Hematopoietic multipotent progenitor cell treated with erythropoietin and hydrocortisone succinate and interleukin-3 and kit ligand, for 8 days (in vitro differentiated cells): ENCODE measurements around the gene PPP6R1.

ENCODE experiments used
- DNase-seq: peaks from one replicate; pipeline ENCODE4 v3.0.0-alpha.2; 2015

The PPP6R1 gene

DNA sequence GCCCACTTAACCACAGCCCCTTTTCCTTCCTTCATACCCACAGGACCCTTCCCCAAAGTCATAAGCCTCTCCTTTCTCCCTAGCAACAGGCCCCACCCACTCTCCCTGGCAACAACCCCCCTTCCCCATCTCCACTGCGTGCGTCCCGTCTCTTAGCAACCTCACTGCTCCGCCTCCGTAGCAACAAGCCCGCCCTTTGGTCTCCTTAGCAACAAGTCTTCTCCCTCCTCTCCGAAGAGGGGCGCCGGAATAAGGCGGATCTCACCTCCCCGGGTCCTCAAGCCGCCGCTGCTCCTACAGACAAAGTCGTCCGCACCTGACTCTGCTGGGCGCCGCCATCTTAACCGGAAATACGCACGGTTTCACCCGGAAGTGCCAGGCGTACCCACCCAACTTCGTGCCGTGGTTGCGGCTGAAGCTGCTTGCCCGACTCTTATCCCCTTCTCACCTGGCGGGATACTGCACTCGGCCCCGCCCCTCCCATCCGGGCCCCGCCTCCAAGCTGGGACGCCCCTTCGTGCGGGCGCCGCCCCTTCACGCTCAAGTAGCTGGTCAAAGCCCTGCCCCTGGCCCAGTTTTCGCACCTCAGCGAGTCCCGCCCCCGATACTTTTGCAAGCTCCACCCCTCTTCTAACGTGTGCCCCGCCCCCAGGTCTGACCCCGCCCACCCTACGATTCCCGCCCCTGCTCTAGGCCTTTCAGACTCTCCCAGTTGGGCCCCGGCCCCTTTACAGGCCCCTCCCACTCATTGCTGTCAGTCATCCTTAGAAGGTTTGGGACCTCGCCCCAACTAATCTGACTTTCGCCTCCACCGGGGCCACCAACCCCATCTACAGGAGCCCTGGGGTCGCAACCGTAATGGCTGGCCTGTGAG, 21.2 kb upstream of the PPP6R1 start, which contains the start of gene HSPBP1:
HSPBP1 (minus strand) TSS at position 341 of the 874 bp plus-strand sequence. CDS start 502 bp downstream, outside the sequence.
- peak; percentile 97 for DNase-seq

GRCh38 chr19:55279340-55279739, 20.5 kb upstream of the PPP6R1 start:
- DNase-seq = no peak

DNA sequence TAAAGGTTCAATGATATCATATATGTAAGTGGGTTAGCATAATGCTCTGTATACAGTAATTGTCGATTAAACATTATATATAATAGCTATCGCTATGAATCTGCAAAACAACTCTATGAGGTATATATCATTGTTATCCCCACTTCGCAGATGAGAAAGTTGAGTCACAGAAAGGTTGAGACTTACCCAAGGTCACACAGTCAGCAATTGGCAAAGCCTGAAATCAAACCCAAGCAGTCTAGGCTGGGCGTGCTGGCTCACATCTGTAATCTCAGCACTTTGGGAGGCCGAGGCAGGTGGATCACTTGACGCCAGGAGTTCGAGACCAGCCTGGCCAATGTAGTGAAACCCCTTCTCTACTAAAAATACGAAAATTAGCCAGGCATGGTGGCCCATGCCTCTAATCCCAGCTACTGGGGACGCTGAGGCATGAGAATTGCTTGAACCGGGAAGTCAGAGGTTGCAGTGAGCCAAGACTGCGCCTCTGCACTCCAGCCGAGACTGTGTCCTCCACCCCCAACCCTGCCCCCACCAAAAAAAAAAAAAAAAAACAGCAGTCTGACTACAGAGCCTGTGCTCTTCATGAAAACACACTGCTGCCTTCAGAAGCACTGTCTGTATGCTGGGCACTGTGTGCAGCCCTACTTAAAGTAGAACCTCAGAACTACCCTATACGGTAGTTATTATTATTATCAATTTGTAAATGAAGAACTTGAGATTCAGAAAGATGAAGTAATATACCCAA, 19.7 kb upstream of the PPP6R1 start:
- DNase-seq = no peak

- no peak for DNase-seq
Observed at GRCh38 chr19:55277494-55277893, 18.7 kb upstream of the PPP6R1 start.

DNA sequence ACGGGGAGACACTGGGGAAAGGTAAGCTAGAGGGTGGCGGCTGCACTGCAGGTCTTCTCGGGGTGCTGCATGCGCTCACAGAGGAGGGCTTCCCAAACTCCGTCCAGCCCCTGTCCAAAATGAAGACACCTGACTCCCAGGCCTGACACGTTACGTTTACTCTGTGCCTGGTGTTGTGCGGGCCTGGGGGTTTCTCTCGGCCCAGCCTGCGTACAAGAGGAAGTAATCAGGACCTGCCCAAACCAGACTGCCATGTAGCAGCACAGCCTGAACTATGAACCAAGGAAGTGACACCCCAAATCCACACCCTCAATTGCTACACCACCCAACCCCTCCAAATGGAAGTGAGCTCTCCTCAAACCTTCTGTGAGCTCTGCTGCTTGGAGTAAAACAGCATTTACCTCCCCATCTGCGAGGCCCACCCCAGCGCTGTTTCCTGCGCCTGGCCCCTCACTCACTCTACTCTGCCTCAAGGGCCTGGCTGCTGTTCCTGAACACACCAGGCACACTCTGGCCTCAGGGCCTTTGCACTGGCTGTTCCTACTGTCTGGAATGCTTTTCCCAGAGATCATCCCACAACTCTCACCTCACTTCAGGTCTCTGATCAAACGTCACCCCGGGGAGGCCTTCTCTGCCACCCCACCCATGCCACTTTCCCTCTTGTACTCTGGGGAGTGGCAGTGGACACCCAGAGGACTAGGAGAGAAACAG, 18.1 kb upstream of the PPP6R1 start:
- DNase-seq = no peak

- DNase-seq = no peak
Observed at GRCh38 chr19:55275851-55276719, 17.3 kb upstream of the PPP6R1 start.

DNA sequence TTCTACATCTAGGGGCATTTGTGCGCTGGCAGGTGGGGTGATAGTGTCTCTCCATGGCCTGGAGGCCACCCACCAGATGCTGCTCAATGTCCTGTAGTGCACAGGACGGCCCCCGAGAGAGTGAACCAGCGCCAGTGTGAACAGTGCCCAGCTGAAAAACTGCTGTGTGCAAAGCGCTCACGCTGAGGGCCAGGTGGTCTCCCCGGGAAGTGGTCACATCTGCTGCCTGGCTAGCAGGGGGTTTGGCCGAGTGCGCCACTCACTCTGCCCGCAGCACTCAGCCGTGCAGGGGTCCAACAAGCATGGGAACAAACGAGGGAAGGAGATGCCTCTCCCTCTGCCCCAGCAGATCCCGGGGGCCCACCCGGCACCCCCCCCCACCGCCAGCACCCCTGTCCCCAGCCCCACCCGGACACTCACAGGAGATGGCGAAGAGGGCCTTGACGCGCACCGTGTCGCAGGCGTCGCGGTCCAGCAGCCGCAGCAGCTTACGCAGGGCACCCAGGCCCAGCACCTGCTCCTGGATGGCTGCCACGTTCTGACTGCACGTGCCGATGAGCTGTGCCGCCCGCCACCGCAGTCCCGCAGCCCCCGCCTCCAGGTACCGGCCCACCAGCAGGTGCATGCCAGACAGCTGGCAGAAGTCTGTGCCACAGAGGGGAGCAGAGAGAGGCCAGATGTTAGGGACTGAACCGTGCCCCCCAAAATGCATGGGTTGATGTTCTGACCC, 15.3 kb upstream of the PPP6R1 start:
- no peak for DNase-seq

- DNase-seq = no peak
Observed at GRCh38 chr19:55272142-55272541, 13.3 kb upstream of the PPP6R1 start.

DNA sequence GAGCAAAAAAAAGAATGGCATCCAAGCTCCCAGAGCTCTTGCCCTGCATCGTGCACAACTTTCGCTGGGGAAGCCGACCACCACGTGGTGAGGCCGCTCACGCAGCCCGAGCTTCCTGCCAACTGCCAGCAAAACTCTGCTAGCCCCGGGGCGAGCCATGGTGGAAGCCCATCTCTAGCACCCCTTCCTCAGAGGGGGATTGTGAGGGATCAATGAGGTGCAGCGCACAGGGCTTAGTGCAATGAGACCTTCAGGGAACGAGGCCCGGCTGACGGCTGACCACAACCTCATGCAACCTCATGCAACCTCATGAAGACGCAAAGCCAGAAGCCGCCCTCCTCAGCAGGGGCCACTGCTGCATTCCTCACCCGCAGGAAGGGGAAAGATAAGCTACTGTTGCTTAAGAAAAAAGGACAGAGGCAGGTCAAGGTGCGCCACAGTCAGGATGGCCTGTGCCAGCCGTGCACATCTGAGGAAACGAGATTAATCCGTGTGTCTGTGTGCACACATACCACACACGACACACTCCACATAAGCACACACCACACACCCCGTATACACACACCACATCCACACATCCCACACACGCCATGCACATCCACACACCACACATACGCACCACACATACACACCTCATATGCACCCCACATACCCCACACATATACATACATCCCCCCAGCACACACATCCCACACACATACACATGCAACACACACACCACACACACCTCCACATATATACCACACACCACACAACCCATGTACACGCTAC, 11.5 kb upstream of the PPP6R1 start:
- DNase-seq = no peak

DNA sequence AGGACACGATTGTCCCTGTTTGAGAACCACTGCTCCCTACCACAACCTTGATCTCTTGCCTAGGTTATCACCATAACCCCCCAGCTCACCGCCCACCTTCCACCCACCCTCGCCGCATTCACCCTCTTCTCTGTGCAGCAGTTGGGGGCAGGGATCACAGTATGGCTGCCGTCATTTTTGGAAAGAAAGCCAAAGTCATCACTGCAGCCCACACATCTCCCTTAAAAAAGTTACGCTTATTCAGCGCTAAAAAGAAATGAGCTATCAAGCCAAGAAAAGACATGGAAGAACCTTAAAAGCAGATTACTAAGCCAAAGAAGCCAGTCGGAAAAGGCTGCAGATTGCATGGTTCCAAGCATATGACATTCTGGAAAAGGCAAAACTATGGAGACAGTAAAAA, 10.5 kb upstream of the PPP6R1 start:
- no peak for DNase-seq

DNA sequence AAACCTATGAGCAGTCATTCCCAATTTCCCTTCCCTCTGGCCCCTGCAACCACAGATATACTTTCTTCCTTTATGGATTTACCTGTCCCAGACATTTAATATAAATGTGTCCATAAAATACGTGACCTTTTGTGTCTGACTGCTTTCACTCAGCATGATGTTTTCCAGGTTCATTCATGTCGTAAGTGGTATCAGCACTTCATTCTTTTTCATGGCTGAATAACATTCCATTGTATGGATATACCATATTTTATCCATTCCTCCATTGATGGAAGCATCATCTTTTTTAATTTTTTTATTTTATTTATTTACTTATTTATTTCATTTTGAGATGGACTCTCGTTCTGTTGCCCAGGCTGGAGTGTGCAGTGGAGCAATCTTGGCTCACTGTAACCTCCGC, 8.0 kb upstream of the PPP6R1 start:
- DNase-seq = no peak

GRCh38 chr19:55266404-55266803, 7.6 kb upstream of the PPP6R1 start:
- no peak for DNase-seq

DNA sequence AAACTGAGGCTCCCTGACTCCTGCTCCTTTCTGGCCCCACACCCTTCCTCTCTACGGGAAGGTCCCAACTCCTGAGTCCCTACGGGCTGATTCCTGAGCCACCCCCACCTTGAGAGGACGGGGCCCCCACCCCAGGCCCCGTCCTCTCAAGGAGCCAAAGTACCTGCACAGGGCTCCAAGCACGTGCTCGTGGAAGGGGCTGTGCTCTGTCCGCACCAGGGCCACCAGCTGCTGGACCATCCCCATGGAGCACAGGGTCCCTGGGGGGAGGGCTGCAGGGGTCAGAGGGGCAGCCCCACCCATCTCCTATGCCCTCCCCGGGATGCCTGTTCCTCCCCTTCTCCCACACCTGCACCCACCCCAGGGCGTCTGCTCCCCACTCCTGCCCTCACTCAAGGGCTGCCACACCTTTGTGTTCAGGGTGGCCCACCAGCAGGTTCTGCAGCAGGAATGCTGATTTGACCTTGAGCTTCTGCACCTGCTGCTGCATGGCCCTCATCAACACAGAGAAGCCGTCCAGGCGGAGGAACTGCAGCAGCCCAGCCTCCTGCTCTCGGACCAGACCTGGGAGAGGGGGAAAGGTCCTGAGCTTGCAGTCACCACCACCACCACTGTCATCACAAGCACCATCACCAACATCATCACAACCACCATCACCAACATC, 7.0 kb upstream of the PPP6R1 start:
- no peak for DNase-seq

DNA sequence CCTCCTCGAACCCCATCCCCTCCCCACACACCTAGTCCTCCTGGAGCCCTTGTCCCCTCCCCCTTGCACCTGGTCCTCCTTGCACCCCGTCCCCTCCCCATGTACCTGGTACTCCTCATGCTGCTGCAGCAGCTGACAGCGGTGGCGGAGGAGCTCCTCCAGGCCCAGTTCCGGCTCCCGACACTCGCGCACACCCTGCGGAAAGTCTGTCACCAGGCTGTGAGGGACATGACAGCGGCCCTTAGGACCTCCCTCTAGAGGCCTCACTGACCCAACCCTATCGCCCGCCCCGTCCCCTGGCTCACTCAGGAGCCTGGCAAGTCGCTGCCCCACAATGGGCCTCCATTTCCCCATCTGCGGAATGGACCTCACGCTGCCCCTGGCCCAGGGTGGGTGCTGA, 6.4 kb upstream of the PPP6R1 start:
- DNase-seq = no peak

DNA sequence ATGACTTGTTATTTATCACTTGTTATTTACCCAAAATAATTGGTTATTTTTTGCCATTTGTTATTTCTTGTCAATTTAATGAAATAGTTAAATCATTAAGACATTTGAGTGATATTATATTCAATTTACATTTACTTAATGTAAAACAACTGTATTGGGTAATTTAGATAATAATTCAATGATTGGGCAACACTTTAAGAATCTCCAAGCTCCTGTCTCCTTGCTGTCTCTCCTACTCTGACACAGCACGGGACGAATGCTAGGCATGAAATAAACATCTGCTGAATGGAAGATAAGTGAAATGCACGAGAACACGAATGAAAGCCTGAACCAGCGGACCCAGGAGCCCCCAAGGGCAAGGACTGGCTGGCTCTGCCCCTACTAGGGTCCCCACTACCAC, 5.7 kb upstream of the PPP6R1 start:
- no peak for DNase-seq

DNA sequence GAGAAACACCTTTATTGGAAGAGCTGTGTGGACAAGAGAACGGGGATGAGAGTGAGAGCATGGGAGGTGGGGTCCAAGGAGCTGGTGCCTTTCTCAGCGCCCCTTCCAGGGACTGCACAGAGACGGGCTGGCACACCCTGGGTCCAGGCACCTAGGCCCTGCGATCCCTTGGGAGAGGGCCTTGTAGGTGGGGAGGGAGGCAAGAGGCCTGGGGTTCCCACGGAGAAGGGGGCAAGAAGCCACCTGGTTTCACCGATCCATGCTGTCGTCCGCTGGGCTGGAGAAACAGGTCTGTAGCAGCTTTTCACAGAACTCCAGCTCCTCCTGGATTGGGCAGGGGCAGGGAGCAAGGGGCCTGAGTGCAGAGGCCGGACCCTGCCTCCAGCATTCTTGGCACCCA, 3.5 kb upstream of the PPP6R1 start:
- no peak for DNase-seq

DNA sequence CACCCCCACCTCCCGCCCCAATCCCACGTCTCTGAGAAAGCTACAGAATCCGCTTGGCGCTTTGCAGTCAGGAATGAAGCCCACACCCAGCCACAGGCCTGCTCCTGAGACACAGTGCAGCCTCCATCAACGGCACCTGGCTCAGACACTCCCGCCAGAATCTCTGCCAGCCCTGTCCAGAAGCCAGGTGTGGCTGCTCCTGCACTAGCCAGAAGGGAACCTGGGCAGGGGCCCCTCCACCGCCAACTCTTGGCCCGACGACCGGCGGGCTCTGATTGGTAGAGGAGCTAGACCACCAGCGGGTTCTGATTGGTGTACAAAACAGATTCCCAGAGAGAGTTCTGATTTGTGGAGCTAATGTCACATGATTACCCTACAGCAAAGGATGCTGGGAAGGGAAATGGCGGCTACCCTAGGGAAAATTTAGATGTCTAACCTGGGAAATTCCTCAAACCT, 2.9 kb upstream of the PPP6R1 start:
- DNase-seq = no peak

GRCh38 chr19:55259540-55260210, 858 bp upstream of the PPP6R1 start:
- DNase-seq = no peak

DNA sequence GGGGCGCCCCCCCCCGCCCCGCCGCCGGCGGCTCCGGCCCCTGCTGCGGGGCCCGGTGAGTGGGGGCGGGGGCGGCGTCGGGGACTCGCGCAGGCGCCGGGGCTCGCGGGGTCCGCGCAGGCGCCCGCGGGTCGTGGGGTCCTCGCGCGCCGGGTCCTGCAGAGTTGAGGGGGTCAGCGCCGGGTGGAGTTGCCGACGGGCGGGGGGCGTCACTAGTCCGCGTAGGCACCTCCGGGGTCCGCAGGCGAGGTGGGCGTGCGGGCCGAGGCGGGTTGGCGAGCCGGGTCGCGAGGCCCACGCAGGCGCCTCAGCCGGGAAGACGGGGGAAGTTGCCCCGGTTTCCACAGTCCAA, 365 bp downstream of the PPP6R1 start:
- DNase-seq = no peak
